Measurements from ENCODE around the gene BTBD10. TPM values are rescaled to one million over a fixed set of nuclear protein-coding genes. Genes with fewer than 3 reads are reported as not detected.

BTBD10 gene
- total RNA-seq, 1 experiment from 2014 or later: 29.6 TPM

- no peak overlapping the region for H3K27ac ChIP-seq (ENCODE audit: low read length)
- ATAC-seq (no peak), DNase-seq (ENCODE audit: low read depth, low spot score) (no peak)
- peaks cover 9% of the 10 kb centered on the region for H3K4me1 ChIP-seq (ENCODE audit: control insufficient read depth, insufficient read depth, low read length)
- no peaks in the 10 kb centered on the region for H3K36me3 ChIP-seq (ENCODE audit: control insufficient read depth, insufficient read depth, low read length)
- CTCF ChIA-PET: no interaction called here
- H3K4me3 ChIP-seq (ENCODE audit: low read depth in 2 of 2, low read length in 2 of 2): no peak overlapping the region
- in situ Hi-C loops (cut with HindIII; ENCODE audit: low pct_unique_long_range_greater_than_20kb, low sequenced_read_pairs) (no loop called here), intact Hi-C loops (cut with micrococcal nuclease; ENCODE audit: unreplicated experiment) (loop anchor here (10.0 kb wide), 1 partner anchor 204 kb away; the partner anchor contains the start of gene FAR1)
- TSS peak; percentile 65 for BruUV-seq (replicated peaks)
- no peaks in the 10 kb centered on the region for H3K27me3 ChIP-seq (ENCODE audit: control insufficient read depth, insufficient read depth, low read length)
- TF ChIP-seq TCF7L2 (IDR thresholded peaks at IDR 0.05; ENCODE audit: low read depth, low read length) (no peak), POLR2AphosphoS5 (IDR thresholded peaks at IDR 0.05; ENCODE audit: low read depth, low read length) (no peak), REST (IDR thresholded peaks at IDR 0.05; ENCODE audit: insufficient read depth in 1 of 2, low read depth in 2 of 2, low read length in 1 of 2) (no peak), SIN3A (IDR thresholded peaks at IDR 0.05; ENCODE audit: borderline replicate concordance, insufficient read depth, low read depth, low read length) (no peak)
- no peaks in the 10 kb centered on the region for H3K9me3 ChIP-seq (ENCODE audit: control insufficient read depth, insufficient read depth, low read depth, low read length)
- POLR2A ChIA-PET: no interaction called here
These were observed 1.7 kb downstream of the BTBD10 start for GRCh38 chr11:13461291-13461690.

DNA sequence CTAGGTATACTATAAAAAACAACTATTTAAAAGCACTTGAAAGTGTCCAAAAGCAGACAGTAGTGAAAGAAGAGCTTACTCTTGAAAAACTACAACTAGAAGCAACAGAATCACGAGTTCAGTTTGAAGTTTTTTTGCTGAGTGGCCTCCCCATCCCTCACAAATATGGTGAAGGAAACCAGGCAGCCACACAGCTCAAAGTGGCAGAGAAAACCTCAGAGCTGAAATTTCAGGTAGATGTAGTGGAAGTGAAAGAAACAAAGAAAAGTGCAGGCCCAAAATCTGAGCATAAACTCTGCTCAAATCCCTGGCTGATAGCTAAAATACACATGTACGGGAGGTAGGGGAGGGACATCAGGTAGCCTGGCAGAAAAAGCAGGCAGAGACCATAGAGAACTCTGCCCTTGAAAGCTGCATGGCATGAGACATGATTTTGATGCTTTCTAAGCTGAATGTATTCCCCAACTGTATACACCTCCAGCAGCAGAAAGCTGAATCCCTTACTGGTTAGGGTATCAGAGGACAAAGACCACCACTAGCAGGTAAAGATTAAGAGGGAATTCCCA is 12.1 kb downstream of the BTBD10 start:
- Histone ChIP-seq H3K36me3 (ENCODE audit: control insufficient read depth, insufficient read depth, low read length) (no peaks in the 10 kb centered on the region), H3K9me3 (ENCODE audit: control insufficient read depth, insufficient read depth, low read depth, low read length) (no peaks in the 10 kb centered on the region; the same call in 1 of the 2 replicates), H3K27me3 (ENCODE audit: control insufficient read depth, insufficient read depth, low read length) (no peaks in the 10 kb centered on the region), H3K27ac (ENCODE audit: low read length) (no peak overlapping the region), H3K4me3 (ENCODE audit: low read depth in 2 of 2, low read length in 2 of 2) (no peak overlapping the region), H3K4me1 (ENCODE audit: control insufficient read depth, insufficient read depth, low read length) (no peaks in the 10 kb centered on the region)
- POLR2A ChIA-PET: no interaction called here
- BruUV-seq (replicated peaks): no TSS peak
- no peak for TF ChIP-seq POLR2AphosphoS5 (IDR thresholded peaks at IDR 0.05; ENCODE audit: low read depth, low read length)
- TF ChIP-seq REST (IDR thresholded peaks at IDR 0.05; ENCODE audit: insufficient read depth in 1 of 2, low read depth in 2 of 2, low read length in 1 of 2): no peak
- TF ChIP-seq, protein P1, sequence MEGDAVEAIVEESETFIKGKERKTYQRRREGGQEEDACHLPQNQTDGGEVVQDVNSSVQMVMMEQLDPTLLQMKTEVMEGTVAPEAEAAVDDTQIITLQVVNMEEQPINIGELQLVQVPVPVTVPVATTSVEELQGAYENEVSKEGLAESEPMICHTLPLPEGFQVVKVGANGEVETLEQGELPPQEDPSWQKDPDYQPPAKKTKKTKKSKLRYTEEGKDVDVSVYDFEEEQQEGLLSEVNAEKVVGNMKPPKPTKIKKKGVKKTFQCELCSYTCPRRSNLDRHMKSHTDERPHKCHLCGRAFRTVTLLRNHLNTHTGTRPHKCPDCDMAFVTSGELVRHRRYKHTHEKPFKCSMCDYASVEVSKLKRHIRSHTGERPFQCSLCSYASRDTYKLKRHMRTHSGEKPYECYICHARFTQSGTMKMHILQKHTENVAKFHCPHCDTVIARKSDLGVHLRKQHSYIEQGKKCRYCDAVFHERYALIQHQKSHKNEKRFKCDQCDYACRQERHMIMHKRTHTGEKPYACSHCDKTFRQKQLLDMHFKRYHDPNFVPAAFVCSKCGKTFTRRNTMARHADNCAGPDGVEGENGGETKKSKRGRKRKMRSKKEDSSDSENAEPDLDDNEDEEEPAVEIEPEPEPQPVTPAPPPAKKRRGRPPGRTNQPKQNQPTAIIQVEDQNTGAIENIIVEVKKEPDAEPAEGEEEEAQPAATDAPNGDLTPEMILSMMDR (IDR thresholded peaks at IDR 0.05): no peak
- no peak for TF ChIP-seq SIN3A (IDR thresholded peaks at IDR 0.05; ENCODE audit: borderline replicate concordance, insufficient read depth, low read depth, low read length)
- TF ChIP-seq TCF7L2 (IDR thresholded peaks at IDR 0.05; ENCODE audit: low read depth, low read length): no peak
- in situ Hi-C loops (cut with HindIII; ENCODE audit: low pct_unique_long_range_greater_than_20kb, low sequenced_read_pairs) (no loop called here), intact Hi-C loops (cut with micrococcal nuclease; ENCODE audit: unreplicated experiment) (no loop called here)
- ATAC-seq: no peak
- no peak for DNase-seq (ENCODE audit: low read depth, low spot score)
- CTCF ChIA-PET: no interaction called here

All from Panc1 (cell line).